GM19238 (cell line): ENCODE data around the gene LAP3.

Experiments
- DNase-seq: peaks from one replicate; pipeline ENCODE4 v3.0.0; 2011; ENCODE audit warnings: low spot score; ENCODE audit not compliant: insufficient read length

Gene LAP3

GRCh38 chr4:17616283-17616682 lies 39.3 kb downstream of the LAP3 start:
- DNase-seq = no peak

GRCh38 chr4:17618926-17619325 lies 41.9 kb downstream of the LAP3 start:
- no peak for DNase-seq

- no peak for DNase-seq
These were observed 42.6 kb downstream of the LAP3 start for GRCh38 chr4:17619416-17620105.

- DNase-seq = no peak
These were observed 46.5 kb downstream of the LAP3 start for GRCh38 chr4:17623451-17624001.

DNA sequence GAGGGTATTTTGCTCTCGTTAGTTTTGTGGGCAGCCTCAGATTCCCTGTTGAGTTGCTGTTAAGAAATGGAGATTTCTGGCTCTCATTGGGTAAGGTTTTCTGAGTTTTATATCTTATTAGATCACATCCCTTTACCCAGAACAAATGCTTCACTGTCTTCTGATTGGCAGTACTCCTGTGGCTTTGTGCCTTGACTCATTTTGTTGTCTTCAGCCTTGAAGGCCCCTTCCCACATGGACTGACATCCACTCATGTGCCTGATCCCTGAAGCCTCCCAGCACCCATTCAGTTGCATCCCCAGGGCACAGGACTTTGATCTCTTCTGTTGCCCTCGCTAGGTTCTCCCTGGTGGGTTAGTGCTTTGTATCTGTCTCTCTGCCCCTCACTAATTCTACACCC lies 47.8 kb downstream of the LAP3 start:
- DNase-seq = no peak

GRCh38 chr4:17630228-17630627 lies 53.2 kb downstream of the LAP3 start:
- DNase-seq = no peak

DNA sequence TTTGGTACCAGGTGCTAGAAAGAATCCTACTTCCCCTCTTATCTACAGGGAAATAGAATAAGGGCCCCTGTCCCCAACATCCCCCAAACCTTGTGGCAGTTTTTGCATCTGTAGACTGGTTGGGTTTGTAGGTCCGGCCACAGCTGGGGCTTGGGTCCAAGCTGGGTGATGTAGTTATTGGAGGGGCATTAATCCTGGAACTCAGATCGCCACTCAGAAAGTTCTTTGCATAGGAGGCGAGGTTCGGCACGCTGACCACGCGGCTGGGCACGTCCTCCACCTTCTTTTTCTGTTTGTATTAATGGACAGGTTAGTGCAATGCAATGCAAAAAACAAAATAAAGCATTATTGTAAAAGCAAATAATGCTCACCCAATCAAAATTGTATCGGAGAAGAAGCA lies 56.6 kb downstream of the LAP3 start:
- no peak for DNase-seq

DNA sequence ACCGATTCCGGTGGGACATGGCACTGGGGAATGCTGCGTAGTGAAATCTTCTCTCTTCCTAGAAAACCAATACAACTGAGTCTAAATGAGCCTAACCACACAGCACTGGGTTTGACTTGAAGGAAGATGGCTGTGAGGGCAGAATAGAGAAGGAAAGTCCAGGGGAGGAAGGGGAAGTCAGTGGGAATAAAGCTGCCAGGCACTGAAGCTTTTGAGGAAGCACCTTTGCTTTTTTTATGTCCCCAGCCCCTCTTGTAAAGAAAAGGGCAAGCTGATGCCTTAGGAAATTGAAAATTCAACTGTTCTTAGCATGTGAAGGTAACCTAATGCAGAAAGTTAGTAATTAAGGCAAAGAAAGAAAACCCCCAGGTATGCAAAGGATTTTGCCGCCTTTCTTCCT lies 58.1 kb downstream of the LAP3 start:
- DNase-seq = no peak

DNA sequence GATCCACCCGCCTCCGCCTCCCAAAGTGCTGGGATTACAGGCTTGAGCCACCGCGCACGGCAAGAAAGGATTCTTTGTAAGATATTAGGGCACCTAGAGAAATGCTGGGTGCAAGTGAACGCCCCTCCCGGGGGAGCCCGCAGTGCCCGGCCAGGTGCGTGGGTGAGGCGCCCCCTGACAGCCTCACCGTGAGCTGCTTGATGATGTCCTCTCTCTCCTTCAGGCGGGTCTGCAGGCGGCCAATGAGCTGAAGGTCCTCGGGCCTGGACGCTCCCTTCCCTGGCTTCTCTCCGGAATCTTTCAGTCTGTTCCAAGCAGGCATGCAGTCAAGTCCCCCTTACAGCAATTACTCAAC lies 59.3 kb downstream of the LAP3 start:
- DNase-seq = no peak

- peak; percentile 66 for DNase-seq
These were observed 60.0 kb downstream of the LAP3 start for GRCh38 chr4:17636696-17637622.

GRCh38 chr4:17639136-17639535 lies 62.1 kb downstream of the LAP3 start:
- no peak for DNase-seq

- no peak for DNase-seq
These were observed 65.4 kb downstream of the LAP3 start for GRCh38 chr4:17642398-17642783.

GRCh38 chr4:17646693-17647092 lies 69.7 kb downstream of the LAP3 start:
- no peak for DNase-seq

DNA sequence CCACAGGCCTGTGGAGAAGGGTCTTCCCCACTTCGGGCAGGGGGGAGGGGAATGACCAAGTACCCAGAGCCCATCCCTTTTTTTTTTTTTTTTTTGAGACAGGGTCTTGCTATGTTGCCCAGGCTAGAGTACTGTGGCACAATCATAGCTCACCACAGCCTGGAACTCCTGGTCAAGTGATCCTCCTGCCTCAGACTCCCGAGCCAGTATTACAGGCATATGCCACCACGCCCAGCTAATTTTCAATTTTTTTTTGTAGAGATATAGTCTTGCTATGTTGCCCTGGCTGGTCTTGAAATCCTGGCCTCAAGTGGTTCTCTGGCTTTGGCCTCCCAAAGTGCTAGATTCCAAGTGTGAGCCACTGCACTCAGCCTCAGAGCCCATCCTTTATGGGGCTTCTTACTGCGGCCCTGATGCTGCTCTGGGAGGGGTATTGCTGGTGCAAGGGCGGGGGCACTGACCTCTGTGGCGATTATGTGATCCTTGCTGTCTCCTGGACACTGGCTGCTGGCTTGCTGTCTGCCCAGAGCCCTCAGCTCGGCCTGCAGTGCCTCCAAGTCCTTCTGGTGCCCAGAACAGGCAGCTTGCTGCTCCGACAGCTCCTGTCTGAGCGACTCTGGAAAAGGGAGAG lies 70.3 kb downstream of the LAP3 start:
- no peak for DNase-seq

DNA sequence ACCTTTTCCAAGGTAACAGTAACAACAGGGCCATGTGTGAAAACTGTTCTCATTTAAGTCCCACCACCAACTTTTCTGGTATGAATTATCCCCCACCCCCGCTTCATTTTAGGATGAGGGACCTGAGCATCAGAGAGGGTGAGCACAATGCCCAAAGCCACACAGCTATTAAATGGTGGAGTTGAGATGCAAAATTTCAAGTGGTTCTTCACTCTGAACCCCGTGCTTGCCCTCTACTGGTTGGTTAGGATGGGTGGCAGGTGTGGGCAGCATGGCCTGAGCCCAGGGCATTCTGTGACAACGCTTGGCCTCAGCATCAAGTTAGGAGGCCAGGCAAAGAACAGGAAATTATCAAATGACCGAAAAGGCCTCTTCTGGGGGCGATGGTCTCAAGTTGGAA lies 70.9 kb downstream of the LAP3 start:
- no peak for DNase-seq

DNA sequence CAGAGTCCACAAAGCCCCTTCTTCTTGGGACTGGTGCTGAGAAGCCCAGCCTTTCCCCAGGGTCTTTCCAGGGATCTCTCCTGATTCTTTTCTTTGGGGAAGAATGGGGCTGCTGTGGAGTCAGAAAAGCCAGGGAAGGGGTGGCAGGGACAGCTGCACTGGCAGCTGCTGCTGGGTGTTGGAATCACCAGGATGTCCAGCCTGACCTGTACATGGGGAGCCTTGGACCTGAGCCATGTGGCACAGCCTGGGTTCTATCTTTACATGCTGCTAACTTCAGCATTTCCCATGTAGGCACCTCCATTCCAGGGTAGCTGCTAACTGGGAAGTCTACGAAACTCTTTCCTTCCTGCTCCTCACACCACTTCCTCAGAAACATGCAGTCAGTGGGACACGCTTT lies 73.4 kb downstream of the LAP3 start:
- no peak for DNase-seq

GRCh38 chr4:17654701-17655100 lies 77.7 kb downstream of the LAP3 start:
- no peak for DNase-seq

- no peak for DNase-seq
These were observed 80.1 kb downstream of the LAP3 start for GRCh38 chr4:17657090-17657489.
